GM23338 (cell line): ENCODE measurements around the gene GPC6. TPM values are rescaled to one million over a fixed set of nuclear protein-coding genes. Genes with fewer than 3 reads are reported as not detected.

Experiments used
- ATAC-seq: fragments of 200-7000 bp; cut with Tn5 transposase; 3 replicates; pipeline ENCODE4 v1.9.1; 2020
- DNase-seq: peaks from one replicate; pipeline ENCODE4 v3.0.0-alpha.2; 2015; ENCODE audit warnings: low spot score
- H2AFZ ChIP-seq: fragments of 200-600 bp; sonication (generic); 2 replicates; pipeline ENCODE4 v1.8.0; 2016; ENCODE audit warnings: antibody characterized with exemption, mild to moderate bottlenecking, moderate library complexity
- H3F3A ChIP-seq: fragments of 200-600 bp; sonication (generic); replicated peaks from 2 replicates; pipeline ENCODE4 v1.8.0; 2017; ENCODE audit warnings: antibody characterized with exemption, mixed run types, low read depth
- H3K27ac ChIP-seq: fragments of 200-600 bp; sonication (generic); 2 replicates; pipeline ENCODE4 v1.6.1; 2016; ENCODE audit warnings: low read depth
- H3K27me3 ChIP-seq: fragments of 200-600 bp; sonication (generic); 2 replicates; pipeline ENCODE4 v1.8.0; 2016; ENCODE audit warnings: mild to moderate bottlenecking, mixed run types, moderate library complexity; ENCODE audit not compliant: insufficient read depth
- H3K36me3 ChIP-seq: fragments of 200-600 bp; sonication (generic); 2 replicates; pipeline ENCODE4 v1.8.0; 2016; ENCODE audit warnings: mild to moderate bottlenecking; ENCODE audit not compliant: insufficient read depth
- H3K4me1 ChIP-seq: fragments of 200-600 bp; sonication (generic); 2 replicates; pipeline ENCODE4 v1.8.0; 2016; ENCODE audit warnings: mild to moderate bottlenecking, moderate library complexity; ENCODE audit not compliant: insufficient read depth
- H3K4me2 ChIP-seq: fragments of 200-600 bp; sonication (generic); 2 replicates; pipeline ENCODE4 v1.7.1; 2017; ENCODE audit warnings: mixed run types
- H3K4me3 ChIP-seq: fragments of 200-600 bp; sonication (generic); 2 replicates; pipeline ENCODE4 v1.6.1; 2016; ENCODE audit warnings: mixed run types
- H3K79me2 ChIP-seq: fragments of 200-600 bp; sonication (generic); replicated peaks from 2 replicates; pipeline ENCODE4 v1.8.0; 2017; ENCODE audit warnings: mild to moderate bottlenecking; ENCODE audit not compliant: insufficient read depth
- H3K9me2 ChIP-seq: fragments of 200-600 bp; sonication (generic); 2 replicates; pipeline ENCODE4 v1.8.0; 2017; ENCODE audit not compliant: insufficient read depth
- H4K20me1 ChIP-seq: fragments of 200-600 bp; sonication (generic); replicated peaks from 2 replicates; pipeline ENCODE4 v1.8.0; 2017; ENCODE audit warnings: mild to moderate bottlenecking; ENCODE audit not compliant: insufficient read depth
- H3K27ac Mint-ChIP-seq: 2 replicates; pipeline ENCODE4 v1.8.0; 2020; ENCODE audit warnings: inconsistent platforms, mild to moderate bottlenecking, moderate library complexity, mixed read lengths
- H3K27me3 Mint-ChIP-seq: 3 replicates; pipeline ENCODE4 v1.8.0; 2022; ENCODE audit warnings: low read depth, mild to moderate bottlenecking, moderate library complexity, mixed read lengths, inconsistent platforms; ENCODE audit not compliant: insufficient read depth, poor library complexity
- H3K36me3 Mint-ChIP-seq: 3 replicates; pipeline ENCODE4 v1.8.0; 2021; ENCODE audit warnings: low read depth, mild to moderate bottlenecking, inconsistent platforms, moderate library complexity, mixed read lengths
- H3K4me1 Mint-ChIP-seq: 3 replicates; pipeline ENCODE4 v1.8.0; 2020; ENCODE audit warnings: mild to moderate bottlenecking, inconsistent platforms, mixed read lengths
- H3K4me3 Mint-ChIP-seq: 3 replicates; pipeline ENCODE4 v1.8.0; 2021; ENCODE audit warnings: moderate library complexity, mild to moderate bottlenecking, inconsistent platforms, mixed read lengths
- H3K9me3 Mint-ChIP-seq: 3 replicates; pipeline ENCODE4 v1.8.0; 2020; ENCODE audit warnings: moderate library complexity, mild to moderate bottlenecking, inconsistent platforms, mixed read lengths
- JUNB ChIP-seq: IDR thresholded peaks from one replicate; pipeline ENCODE4 v1.6.1; 2016; ENCODE audit warnings: antibody characterized with exemption; ENCODE audit not compliant: unreplicated experiment
- POLR2AphosphoS5 ChIP-seq: IDR thresholded peaks from 2 replicates; pipeline ENCODE4 v1.6.1; 2016; ENCODE audit warnings: antibody characterized with exemption, low read depth
- STAT1 ChIP-seq: IDR thresholded peaks from one replicate; pipeline ENCODE4 v1.6.1; 2016; ENCODE audit warnings: antibody characterized with exemption; ENCODE audit not compliant: unreplicated experiment
- ZNF462 ChIP-seq: fragments of 250-450 bp; sonication (Bioruptor Pico); IDR thresholded peaks from 2 replicates; pipeline ENCODE4 v1.5.0; 2020; ENCODE audit warnings: mild to moderate bottlenecking, moderate library complexity
- polyA plus RNA-seq: library from polyadenylated mRNA; unstranded; fragments of >200 nt; fragmentation: Nextera tagmentation; extraction: Ambion mirVana; gene quantifications from 2 replicates; pipeline ENCODE4 v1.2.1, GENCODE V29; 2016
- total RNA-seq: library from RNA; depleted of rRNA; stranded (reverse); fragments of >200 nt; shearing (Covaris generic); gene quantifications from 2 replicates; pipeline ENCODE4 v1.2.3, GENCODE V29; 2014
- TF ChIP-seq, protein P1 (sequence below), 2 experiments: fragments of 200-600 bp in 1 of 2; sonication (generic) in 1 of 2; conservative IDR thresholded peaks; 2 replicates each; pipeline versions ENCODE4 v1.5.1 to v1.6.1; 2016 to 2017; ENCODE audit warnings: antibody characterized with exemption in 2 of 2, low read depth in 2 of 2, mild to moderate bottlenecking in 2 of 2, moderate library complexity in 1 of 2
- TF ChIP-seq, protein P2 (sequence below): IDR thresholded peaks from one replicate; pipeline ENCODE4 v1.6.1; 2018; ENCODE audit warnings: antibody characterized with exemption; ENCODE audit not compliant: unreplicated experiment

The GPC6 gene
- total and polyA plus RNA-seq, 2 experiments from 2014 or later: 6.4 to 28.6 TPM

GRCh38 chr13:94312511-94313216 is 1086.1 kb downstream of the GPC6 start:
- H3K4me3 Mint-ChIP-seq: no peak overlapping the region
- no peak for DNase-seq

More at GRCh38 chr13:94312511-94313216, 1086.1 kb downstream of the GPC6 start:
- no peaks in the 10 kb centered on the region for H3K36me3 ChIP-seq
- no peaks in the 10 kb centered on the region for H3F3A ChIP-seq
- Mint-ChIP-seq H3K9me3 (no peaks in the 10 kb centered on the region), H3K36me3 (no peaks in the 10 kb centered on the region), H3K27ac (peak overlapping the region; percentile 92), H3K4me1 (peaks cover 27% of the 10 kb centered on the region), H3K27me3 (peaks cover 4% of the 10 kb centered on the region)
- H3K4me1 ChIP-seq: peaks cover 17% of the 10 kb centered on the region; the same call in 1 of the 2 replicates
- no peaks in the 10 kb centered on the region for H3K9me2 ChIP-seq
- H4K20me1 ChIP-seq: no peaks in the 10 kb centered on the region
- H3K27ac ChIP-seq: no peak overlapping the region
- TF ChIP-seq ZNF462 (CRISPR knock-in tag) (no peak), STAT1 (no peak), JUNB (no peak), POLR2AphosphoS5 (no peak)
- TF ChIP-seq, protein P1, sequence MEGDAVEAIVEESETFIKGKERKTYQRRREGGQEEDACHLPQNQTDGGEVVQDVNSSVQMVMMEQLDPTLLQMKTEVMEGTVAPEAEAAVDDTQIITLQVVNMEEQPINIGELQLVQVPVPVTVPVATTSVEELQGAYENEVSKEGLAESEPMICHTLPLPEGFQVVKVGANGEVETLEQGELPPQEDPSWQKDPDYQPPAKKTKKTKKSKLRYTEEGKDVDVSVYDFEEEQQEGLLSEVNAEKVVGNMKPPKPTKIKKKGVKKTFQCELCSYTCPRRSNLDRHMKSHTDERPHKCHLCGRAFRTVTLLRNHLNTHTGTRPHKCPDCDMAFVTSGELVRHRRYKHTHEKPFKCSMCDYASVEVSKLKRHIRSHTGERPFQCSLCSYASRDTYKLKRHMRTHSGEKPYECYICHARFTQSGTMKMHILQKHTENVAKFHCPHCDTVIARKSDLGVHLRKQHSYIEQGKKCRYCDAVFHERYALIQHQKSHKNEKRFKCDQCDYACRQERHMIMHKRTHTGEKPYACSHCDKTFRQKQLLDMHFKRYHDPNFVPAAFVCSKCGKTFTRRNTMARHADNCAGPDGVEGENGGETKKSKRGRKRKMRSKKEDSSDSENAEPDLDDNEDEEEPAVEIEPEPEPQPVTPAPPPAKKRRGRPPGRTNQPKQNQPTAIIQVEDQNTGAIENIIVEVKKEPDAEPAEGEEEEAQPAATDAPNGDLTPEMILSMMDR (conservative IDR thresholded peaks at IDR 0.05; ENCODE audit: low read depth in 2 of 2): no peak
- TF ChIP-seq, protein P2, sequence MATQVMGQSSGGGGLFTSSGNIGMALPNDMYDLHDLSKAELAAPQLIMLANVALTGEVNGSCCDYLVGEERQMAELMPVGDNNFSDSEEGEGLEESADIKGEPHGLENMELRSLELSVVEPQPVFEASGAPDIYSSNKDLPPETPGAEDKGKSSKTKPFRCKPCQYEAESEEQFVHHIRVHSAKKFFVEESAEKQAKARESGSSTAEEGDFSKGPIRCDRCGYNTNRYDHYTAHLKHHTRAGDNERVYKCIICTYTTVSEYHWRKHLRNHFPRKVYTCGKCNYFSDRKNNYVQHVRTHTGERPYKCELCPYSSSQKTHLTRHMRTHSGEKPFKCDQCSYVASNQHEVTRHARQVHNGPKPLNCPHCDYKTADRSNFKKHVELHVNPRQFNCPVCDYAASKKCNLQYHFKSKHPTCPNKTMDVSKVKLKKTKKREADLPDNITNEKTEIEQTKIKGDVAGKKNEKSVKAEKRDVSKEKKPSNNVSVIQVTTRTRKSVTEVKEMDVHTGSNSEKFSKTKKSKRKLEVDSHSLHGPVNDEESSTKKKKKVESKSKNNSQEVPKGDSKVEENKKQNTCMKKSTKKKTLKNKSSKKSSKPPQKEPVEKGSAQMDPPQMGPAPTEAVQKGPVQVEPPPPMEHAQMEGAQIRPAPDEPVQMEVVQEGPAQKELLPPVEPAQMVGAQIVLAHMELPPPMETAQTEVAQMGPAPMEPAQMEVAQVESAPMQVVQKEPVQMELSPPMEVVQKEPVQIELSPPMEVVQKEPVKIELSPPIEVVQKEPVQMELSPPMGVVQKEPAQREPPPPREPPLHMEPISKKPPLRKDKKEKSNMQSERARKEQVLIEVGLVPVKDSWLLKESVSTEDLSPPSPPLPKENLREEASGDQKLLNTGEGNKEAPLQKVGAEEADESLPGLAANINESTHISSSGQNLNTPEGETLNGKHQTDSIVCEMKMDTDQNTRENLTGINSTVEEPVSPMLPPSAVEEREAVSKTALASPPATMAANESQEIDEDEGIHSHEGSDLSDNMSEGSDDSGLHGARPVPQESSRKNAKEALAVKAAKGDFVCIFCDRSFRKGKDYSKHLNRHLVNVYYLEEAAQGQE: no peak
- H2AFZ ChIP-seq: no peak overlapping the region
- no peaks in the 10 kb centered on the region for H3K27me3 ChIP-seq
- peak overlapping the region; percentile 59 for H3K4me2 ChIP-seq
- peak; percentile 64 for ATAC-seq
- no peak overlapping the region for H3K4me3 ChIP-seq
- no peaks in the 10 kb centered on the region for H3K79me2 ChIP-seq
